Type B pancreatic cell (in vitro differentiated cells): ENCODE measurements around the gene BTBD9. TPM values are rescaled to one million over a fixed set of nuclear protein-coding genes. Genes with fewer than 3 reads are reported as not detected.

Experiments used
- DNase-seq: peaks from one replicate; pipeline ENCODE4 v3.0.0; 2021; ENCODE audit warnings: mixed read lengths; ENCODE audit not compliant: unreplicated experiment; ENCODE audit errors: extremely low spot score
- H3K27ac Mint-ChIP-seq: 2 replicates; pipeline ENCODE4 v1.8.0; 2021; ENCODE audit warnings: mild to moderate bottlenecking, mixed read lengths
- H3K27me3 Mint-ChIP-seq: 2 replicates; pipeline ENCODE4 v1.8.0; 2021; ENCODE audit warnings: mixed read lengths
- H3K36me3 Mint-ChIP-seq: 2 replicates; pipeline ENCODE4 v1.8.0; 2021; ENCODE audit warnings: mixed read lengths
- H3K4me1 Mint-ChIP-seq: one replicate; pipeline ENCODE4 v1.8.0; 2021; ENCODE audit warnings: mixed read lengths; ENCODE audit not compliant: unreplicated experiment
- H3K4me3 Mint-ChIP-seq: 2 replicates; pipeline ENCODE4 v1.8.0; 2021; ENCODE audit warnings: mild to moderate bottlenecking, mixed read lengths
- H3K9me3 Mint-ChIP-seq: 2 replicates; pipeline ENCODE4 v1.8.0; 2021; ENCODE audit warnings: mixed read lengths
- CTCF ChIP-seq: fragments of 200-600 bp; sonication (generic); conservative IDR thresholded peaks from 2 replicates; pipeline ENCODE4 v1.5.0; 2021; ENCODE audit warnings: antibody characterized with exemption, mild to moderate bottlenecking
- total RNA-seq: library from RNA; stranded (reverse); gene quantifications from 2 replicates; pipeline ENCODE4 v1.2.1, GENCODE V29; 2021; ENCODE audit warnings: low replicate concordance

BTBD9 gene
- total RNA-seq, 1 donor from 2014 or later, result 14.9 TPM

- peak overlapping the region; percentile 42 for H3K27ac Mint-ChIP-seq
- no peak for TF ChIP-seq CTCF
- H3K36me3 Mint-ChIP-seq, result peaks cover under 1% of the 10 kb centered on the region
- H3K4me1 Mint-ChIP-seq, result peaks cover 40% of the 10 kb centered on the region
- H3K9me3 Mint-ChIP-seq, result no peaks in the 10 kb centered on the region
- no peaks in the 10 kb centered on the region for H3K27me3 Mint-ChIP-seq
- H3K4me3 Mint-ChIP-seq, result no peak overlapping the region
- DNase-seq, result no peak
These were observed 377.1 kb downstream of the BTBD9 start for GRCh38 chr6:38262609-38263008.

GRCh38 chr6:38262026-38262425, 377.7 kb downstream of the BTBD9 start:
- TF ChIP-seq CTCF, result no peak
- no peak for DNase-seq
- Mint-ChIP-seq H3K27ac (peak overlapping the region; percentile 42), H3K4me3 (peak overlapping the region; percentile 2), H3K36me3 (peaks cover 3% of the 10 kb centered on the region), H3K9me3 (no peaks in the 10 kb centered on the region), H3K27me3 (no peaks in the 10 kb centered on the region), H3K4me1 (peaks cover 40% of the 10 kb centered on the region)

- Mint-ChIP-seq H3K9me3 (no peaks in the 10 kb centered on the region), H3K27ac (peak overlapping the region; percentile 42), H3K4me1 (peaks cover 37% of the 10 kb centered on the region), H3K4me3 (no peak overlapping the region), H3K36me3 (peaks cover 3% of the 10 kb centered on the region), H3K27me3 (no peaks in the 10 kb centered on the region)
- no peak for DNase-seq
- no peak for TF ChIP-seq CTCF
These were observed 378.1 kb downstream of the BTBD9 start for GRCh38 chr6:38261626-38262025.

- no peak for TF ChIP-seq CTCF
- Mint-ChIP-seq H3K27ac (no peak overlapping the region), H3K36me3 (peaks cover 17% of the 10 kb centered on the region), H3K4me1 (peaks cover 33% of the 10 kb centered on the region), H3K9me3 (peaks cover 4% of the 10 kb centered on the region), H3K27me3 (no peaks in the 10 kb centered on the region), H3K4me3 (no peak overlapping the region)
- no peak for DNase-seq
These were observed 380.0 kb downstream of the BTBD9 start for GRCh38 chr6:38259736-38260135.

GRCh38 chr6:38248500-38249234, 391.1 kb downstream of the BTBD9 start:
- Mint-ChIP-seq H3K4me1 (peaks cover 11% of the 10 kb centered on the region), H3K27me3 (peaks cover 9% of the 10 kb centered on the region), H3K4me3 (no peak overlapping the region), H3K27ac (no peak overlapping the region), H3K36me3 (peaks cover 11% of the 10 kb centered on the region), H3K9me3 (no peaks in the 10 kb centered on the region)
- TF ChIP-seq CTCF, result no peak
- DNase-seq, result no peak
